HepG2 (cell line): Measurements from ENCODE around the gene PSMD2. TPM values are rescaled to one million over a fixed set of nuclear protein-coding genes. Genes with fewer than 3 reads are reported as not detected.

Experiments used
- ATAC-seq: fragments of 200-7000 bp; cut with Tn5 transposase; 3 replicates; pipeline ENCODE4 v1.9.1; 2020; ENCODE audit warnings: mild to moderate bottlenecking, moderate library complexity
- BruUV-seq: library from RNA; stranded (reverse); fragments of 400-500 nt; replicated peaks from 2 replicates; lab custom pipeline; 2021; lab: Mats Ljungman, UMichigan
- CTCF ChIA-PET: fragments of 300-600 bp; formaldehyde crosslinking; extraction: SDS; loops from one replicate; lab custom pipeline; 2021; ENCODE audit warnings: low total read pairs, inconsistent platforms, low intra/inter-chr PET ratio; lab: Yijun Ruan, JAX
- POLR2A ChIA-PET: fragments of 350-600 bp; sonication (Branson Sonifier 250); formaldehyde crosslinking; loops from one replicate; lab custom pipeline; 2020; ENCODE audit warnings: antibody characterized with exemption, inconsistent platforms; lab: Yijun Ruan, JAX
- DNase-seq: peaks from one replicate; pipeline ENCODE4 v3.0.0-alpha.2; 2015; ENCODE audit warnings: low spot score
- FAIRE-seq: peaks from 3 replicates; lab custom pipeline; 2011; peaks lifted over from hg19 to GRCh38; lab: Jason Lieb, UNC
- H2AFZ ChIP-seq: one replicate; pipeline ENCODE4 v1.6.1; 2011; ENCODE audit warnings: low read length, inconsistent platforms
- H3K27ac ChIP-seq: fragments of 300-600 bp; 3 replicates; pipeline ENCODE4 v1.8.0; 2011; ENCODE audit warnings: mixed run types, mild to moderate bottlenecking, mixed read lengths, low read length, inconsistent platforms; ENCODE audit not compliant: insufficient read depth; ENCODE audit errors: extremely low read length
- H3K27me3 ChIP-seq, 2 experiments: fragments of 200-600 bp in 1 of 2; 2 replicates in 1 of 2; 3 replicates in 1 of 2; pipeline versions ENCODE4 v1.6.0 to v1.8.0; 2011; ENCODE audit warnings: low read length in 2 of 2, mild to moderate bottlenecking in 2 of 2, moderate library complexity in 2 of 2, inconsistent platforms in 1 of 2; ENCODE audit not compliant: insufficient read depth in 2 of 2, control insufficient read depth in 1 of 2
- H3K36me3 ChIP-seq, 2 experiments: fragments of 200-600 bp in 1 of 2; replicated peaks in 1 of 2; 2 replicates in 1 of 2; 3 replicates in 1 of 2; pipeline versions ENCODE4 v1.5.1 to v1.8.0; 2011; ENCODE audit warnings: low read length in 2 of 2, inconsistent platforms in 1 of 2; ENCODE audit not compliant: insufficient read depth in 2 of 2, control insufficient read depth in 1 of 2
- H3K4me1 ChIP-seq: 2 replicates; pipeline ENCODE4 v1.5.1; 2012; ENCODE audit warnings: low read length, inconsistent platforms; ENCODE audit not compliant: insufficient read depth
- H3K4me2 ChIP-seq: 2 replicates; pipeline ENCODE4 v1.6.0; 2011; ENCODE audit warnings: low read depth, low read length, inconsistent platforms
- H3K4me3 ChIP-seq, 3 experiments: fragments of 200-600 bp in 1 of 3; sonication (generic), shearing (Covaris generic) in 1 of 3; replicated peaks in 1 of 3; 2 replicates each; pipeline ENCODE4 v1.5.1; 2011 to 2016; ENCODE audit warnings: low read length in 3 of 3, inconsistent platforms in 2 of 3, low read depth in 2 of 3, mild to moderate bottlenecking in 2 of 3, control low read depth in 1 of 3, mixed read lengths in 1 of 3; ENCODE audit not compliant: insufficient read depth in 1 of 3
- H3K79me2 ChIP-seq: one replicate; pipeline ENCODE4 v1.6.1; 2011; ENCODE audit warnings: low read length, inconsistent platforms; ENCODE audit not compliant: insufficient read depth
- H3K9ac ChIP-seq: 2 replicates; pipeline ENCODE4 v1.6.0; 2011; ENCODE audit warnings: mild to moderate bottlenecking, low read depth, low read length, inconsistent platforms; ENCODE audit not compliant: insufficient read depth
- H3K9me3 ChIP-seq: 2 replicates; pipeline ENCODE4 v1.5.1; 2012; ENCODE audit warnings: mild to moderate bottlenecking, low read length
- H4K20me1 ChIP-seq: 2 replicates; pipeline ENCODE4 v1.6.0; 2011; ENCODE audit warnings: inconsistent platforms, mild to moderate bottlenecking, low read length, moderate library complexity; ENCODE audit not compliant: insufficient read depth
- AGO2 ChIP-seq: fragments of 200-400 bp; formaldehyde crosslinking; optimal IDR thresholded peaks from 2 replicates; pipeline ENCODE3; 2017; ENCODE audit warnings: mild to moderate bottlenecking, low read depth, low read length, moderate library complexity
- FOSL1 ChIP-seq: sonication (generic); formaldehyde crosslinking; IDR thresholded peaks from 2 replicates; pipeline ENCODE4 v1.9.0; 2021; ENCODE audit warnings: missing genetic modification reagents, borderline replicate concordance
- FOSL2 ChIP-seq: sonication (generic); formaldehyde crosslinking; IDR thresholded peaks from 2 replicates; pipeline ENCODE4 v1.4.0; 2020; ENCODE audit warnings: missing genetic modification reagents
- GZF1 ChIP-seq: sonication (generic); formaldehyde crosslinking; IDR thresholded peaks from 2 replicates; pipeline ENCODE4 v1.5.1; 2020; ENCODE audit warnings: mild to moderate bottlenecking, missing genetic modification reagents
- MLLT10 ChIP-seq: sonication (generic); formaldehyde crosslinking; IDR thresholded peaks from 2 replicates; pipeline ENCODE4 v1.4.0; 2020; ENCODE audit warnings: missing genetic modification reagents
- RBFOX2 ChIP-seq: fragments of 200-400 bp; formaldehyde crosslinking; IDR thresholded peaks from 2 replicates; pipeline ENCODE4 v1.6.1; 2017; ENCODE audit warnings: low read depth, mild to moderate bottlenecking, low read length
- RBM39 ChIP-seq: fragments of 200-400 bp; formaldehyde crosslinking; IDR thresholded peaks from one replicate; pipeline ENCODE4 v1.6.1; 2018; ENCODE audit warnings: antibody characterized with exemption, mild to moderate bottlenecking, low read depth, low read length; ENCODE audit not compliant: poor library complexity, severe bottlenecking
- SCMH1 ChIP-seq: sonication (generic); formaldehyde crosslinking; IDR thresholded peaks from 2 replicates; pipeline ENCODE4 v1.9.0; 2021; ENCODE audit warnings: missing genetic modification reagents, mild to moderate bottlenecking, borderline replicate concordance
- SRSF1 ChIP-seq: fragments of 200-400 bp; formaldehyde crosslinking; optimal IDR thresholded peaks from 2 replicates; pipeline ENCODE3; 2017; ENCODE audit warnings: mild to moderate bottlenecking, low read depth, low read length, moderate library complexity
- TCF7L2 ChIP-seq: IDR thresholded peaks from 2 replicates; pipeline ENCODE4 v1.6.1; 2011; ENCODE audit warnings: mild to moderate bottlenecking, low read depth, low read length, moderate library complexity
- ZBTB7B ChIP-seq: sonication (generic); formaldehyde crosslinking; IDR thresholded peaks from 2 replicates; pipeline ENCODE4 v1.4.0; 2020; ENCODE audit warnings: missing genetic modification reagents
- ZKSCAN8 ChIP-seq: IDR thresholded peaks from 2 replicates; pipeline ENCODE4 v1.6.1; 2016; ENCODE audit warnings: borderline replicate concordance, missing genetic modification reagents, missing compliant biosample characterization
- ZNF709 ChIP-seq: sonication (generic); formaldehyde crosslinking; IDR thresholded peaks from 2 replicates; pipeline ENCODE4 v1.5.0; 2020; ENCODE audit warnings: mild to moderate bottlenecking, missing genetic modification reagents
- WGBS: methylation state at CpG from one replicate; pipeline ENCODE4 v1.1.6; 2017; ENCODE audit warnings: low lambda C conversion rate; 5-methylcytosine and 5-hydroxymethylcytosine counted together
- in situ Hi-C: cut with HindIII; loops from 2 replicates; pipeline ENCODE4 v1.10.0; 2017; ENCODE audit warnings: low pct_unique_long_range_greater_than_20kb; ENCODE audit not compliant: extremely low pct_ligation_motif_present
- intact Hi-C: fragments of 100-400 bp; cut with micrococcal nuclease; formaldehyde crosslinking; loops from one replicate; pipeline ENCODE4 v1.10.0; 2022; ENCODE audit not compliant: unreplicated experiment
- polyA plus RNA-seq, 8 experiments: library from polyadenylated mRNA; depleted of rRNA in 3 of 8; stranded (reverse) in 7 of 8; unstranded in 1 of 8; fragments of >200 nt; fragmentation: Illumina TruSeq in 4 of 8; extraction: Trizol in 4 of 8; gene quantifications; 2 replicates each; pipeline versions ENCODE4 v1.2.1 to v1.2.3, GENCODE V29; 2011 to 2016; ENCODE audit warnings: low read depth in 4 of 8, missing spikeins in 1 of 8, mixed read lengths in 1 of 8; ENCODE audit not compliant: insufficient read depth in 1 of 8
- total RNA-seq, 5 experiments: library from RNA; depleted of rRNA; stranded (reverse); fragments of >200 nt; fragmentation: Illumina TruSeq; extraction: Trizol; gene quantifications; 2 replicates each; pipeline ENCODE4 v1.2.3, GENCODE V29; 2016; ENCODE audit warnings: low read depth in 1 of 5
- TF ChIP-seq, protein P1 (sequence below), 2 experiments: fragments of 450-650 bp in 1 of 2; sonication (generic) in 1 of 2; formaldehyde crosslinking; IDR thresholded peaks; 2 replicates each; pipeline versions ENCODE4 v1.5.0 to v1.8.0; 2020 to 2022; ENCODE audit warnings: mild to moderate bottlenecking in 1 of 2, missing genetic modification reagents in 1 of 2
- TF ChIP-seq, protein P2 (sequence below): sonication (generic); formaldehyde crosslinking; IDR thresholded peaks from 2 replicates; pipeline ENCODE4 v1.4.0; 2020; ENCODE audit warnings: missing genetic modification reagents

Gene PSMD2
- total and polyA plus RNA-seq, 2 of the 13 experiments (the other 11 are each of a cell fraction or from before 2014, with no cell fraction given), result 125 to 200 TPM

DNA sequence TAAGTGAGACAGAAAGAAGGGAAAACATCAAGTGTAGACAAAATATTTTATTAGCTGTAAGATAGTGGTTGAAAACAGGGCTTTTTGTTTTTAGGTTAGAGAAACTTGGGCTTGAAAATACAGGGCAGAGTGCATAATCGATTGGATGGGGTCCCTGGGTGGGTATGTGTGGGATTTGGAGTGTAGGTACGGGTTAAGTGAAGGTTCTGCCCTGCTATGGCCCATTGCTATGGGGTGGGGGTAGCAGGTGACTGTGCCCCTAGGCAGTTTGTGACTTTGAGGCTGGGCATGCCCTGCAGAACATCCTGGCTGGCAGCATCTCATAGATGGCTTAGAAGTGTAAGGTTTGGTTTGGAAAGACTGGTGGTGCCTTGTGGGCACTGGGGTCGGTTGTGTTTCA, 34.7 kb downstream of the PSMD2 start:
- BruUV-seq, result no TSS peak
- POLR2A ChIA-PET, result interaction anchor here (1.0 to 1.4 kb wide), 2 partner anchors 15 to 17 kb away, joined by 3 read pairs; no protein-coding TSS in a partner anchor
- 88% methylated on average over 3 of the region's 3 CpGs for WGBS
- FAIRE-seq (no peak), DNase-seq (no peak), ATAC-seq (no peak)
- peaks cover 18% of the 10 kb centered on the region for H3K4me1 ChIP-seq
- no peak overlapping the region for H2AFZ ChIP-seq
- no peaks in the 10 kb centered on the region for H3K9me3 ChIP-seq
- H3K27me3 ChIP-seq, result no peaks in the 10 kb centered on the region; a peak in 1 of 5 replicates
- in situ Hi-C loops (no loop called here), intact Hi-C loops (no loop called here)
- CTCF ChIA-PET, result no interaction called here
- TF ChIP-seq FOSL1 (CRISPR knock-in tag), result no peak
- TF ChIP-seq RBM39, result no peak
- TF ChIP-seq TCF7L2, result no peak
- peaks cover 19% of the 10 kb centered on the region; the same call in 1 of the 2 replicates for H4K20me1 ChIP-seq
- H3K79me2 ChIP-seq, result peaks cover 16% of the 10 kb centered on the region
- no peak overlapping the region for H3K4me3 ChIP-seq
- no peak overlapping the region for H3K9ac ChIP-seq
- H3K36me3 ChIP-seq, result peaks cover 29 to 54% of the 10 kb centered on the region in 2 experiments
- H3K27ac ChIP-seq, result no peak overlapping the region
- no peak overlapping the region for H3K4me2 ChIP-seq

- 96% methylated on average over 11 of the region's 15 CpGs for WGBS
- FAIRE-seq (no peak), ATAC-seq (no peak; the same call in 2 of the 3 replicates), DNase-seq (no peak)
- in situ Hi-C loops (no loop called here), intact Hi-C loops (no loop called here)
- no peak overlapping the region for H3K9ac ChIP-seq
- no peaks in the 10 kb centered on the region for H3K9me3 ChIP-seq
- no TSS peak for BruUV-seq
- peaks cover 16% of the 10 kb centered on the region for H3K79me2 ChIP-seq
- peaks cover 25 to 45% of the 10 kb centered on the region in 2 experiments for H3K36me3 ChIP-seq
- no peak overlapping the region for H2AFZ ChIP-seq
- no peak overlapping the region for H3K4me2 ChIP-seq
- H4K20me1 ChIP-seq, result peaks cover 19% of the 10 kb centered on the region; the same call in 1 of the 2 replicates
- CTCF ChIA-PET, result no interaction called here
- H3K4me1 ChIP-seq, result peaks cover 18% of the 10 kb centered on the region
- POLR2A ChIA-PET, result interaction anchor here (1.0 to 1.4 kb wide), 2 partner anchors 11 to 16 kb away, joined by 3 to 5 read pairs; no protein-coding TSS in a partner anchor
- H3K4me3 ChIP-seq, result no peak overlapping the region
- no peak overlapping the region for H3K27ac ChIP-seq
- H3K27me3 ChIP-seq, result no peaks in the 10 kb centered on the region; a peak in 1 of 5 replicates
- TF ChIP-seq ZKSCAN8 (no peak), ZBTB7B (no peak), SCMH1 (CRISPR knock-in tag) (no peak), SRSF1 (peak; percentile 38), GZF1 (CRISPR knock-in tag) (no peak), FOSL2 (CRISPR knock-in tag) (peak; percentile 26; the same call in 1 of the 2 replicates), ZNF709 (CRISPR knock-in tag) (no peak), AGO2 (peak; percentile 89), MLLT10 (no peak), RBFOX2 (peak; percentile 56)
- TF ChIP-seq, protein P1, sequence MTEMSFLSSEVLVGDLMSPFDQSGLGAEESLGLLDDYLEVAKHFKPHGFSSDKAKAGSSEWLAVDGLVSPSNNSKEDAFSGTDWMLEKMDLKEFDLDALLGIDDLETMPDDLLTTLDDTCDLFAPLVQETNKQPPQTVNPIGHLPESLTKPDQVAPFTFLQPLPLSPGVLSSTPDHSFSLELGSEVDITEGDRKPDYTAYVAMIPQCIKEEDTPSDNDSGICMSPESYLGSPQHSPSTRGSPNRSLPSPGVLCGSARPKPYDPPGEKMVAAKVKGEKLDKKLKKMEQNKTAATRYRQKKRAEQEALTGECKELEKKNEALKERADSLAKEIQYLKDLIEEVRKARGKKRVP (CRISPR knock-in tag; IDR thresholded peaks at IDR 0.05), result no peak
- TF ChIP-seq, protein P2, sequence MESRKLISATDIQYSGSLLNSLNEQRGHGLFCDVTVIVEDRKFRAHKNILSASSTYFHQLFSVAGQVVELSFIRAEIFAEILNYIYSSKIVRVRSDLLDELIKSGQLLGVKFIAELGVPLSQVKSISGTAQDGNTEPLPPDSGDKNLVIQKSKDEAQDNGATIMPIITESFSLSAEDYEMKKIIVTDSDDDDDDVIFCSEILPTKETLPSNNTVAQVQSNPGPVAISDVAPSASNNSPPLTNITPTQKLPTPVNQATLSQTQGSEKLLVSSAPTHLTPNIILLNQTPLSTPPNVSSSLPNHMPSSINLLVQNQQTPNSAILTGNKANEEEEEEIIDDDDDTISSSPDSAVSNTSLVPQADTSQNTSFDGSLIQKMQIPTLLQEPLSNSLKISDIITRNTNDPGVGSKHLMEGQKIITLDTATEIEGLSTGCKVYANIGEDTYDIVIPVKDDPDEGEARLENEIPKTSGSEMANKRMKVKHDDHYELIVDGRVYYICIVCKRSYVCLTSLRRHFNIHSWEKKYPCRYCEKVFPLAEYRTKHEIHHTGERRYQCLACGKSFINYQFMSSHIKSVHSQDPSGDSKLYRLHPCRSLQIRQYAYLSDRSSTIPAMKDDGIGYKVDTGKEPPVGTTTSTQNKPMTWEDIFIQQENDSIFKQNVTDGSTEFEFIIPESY (CRISPR knock-in tag), result peak; percentile 44; the same call in 1 of the 2 replicates
These were observed 35.6 kb downstream of the PSMD2 start for GRCh38 chr3:184334470-184335158.
